Astrocyte (in vitro differentiated cells and primary cell): Measurements from ENCODE around the gene SLC36A2. TPM values are rescaled to one million over a fixed set of nuclear protein-coding genes. Genes with fewer than 3 reads are reported as not detected.

Source experiments
- DNase-seq: peaks from one replicate; pipeline ENCODE4 v3.0.0-alpha.2; 2010; ENCODE audit warnings: low read depth
- FAIRE-seq: peaks from 2 replicates; lab custom pipeline; 2011; peaks lifted over from hg19 to GRCh38; lab: Jason Lieb, UNC
- H2AFZ ChIP-seq: 2 replicates; pipeline ENCODE4 v1.6.0; 2012; ENCODE audit warnings: low read depth, low read length, inconsistent platforms
- H3K27ac ChIP-seq: 2 replicates; pipeline ENCODE4 v1.5.1; 2011; ENCODE audit warnings: low read depth, low read length, inconsistent platforms
- H3K27me3 ChIP-seq: 2 replicates; pipeline ENCODE4 v1.6.0; 2011; ENCODE audit warnings: low read length, inconsistent platforms; ENCODE audit not compliant: insufficient read depth
- H3K36me3 ChIP-seq: 2 replicates; pipeline ENCODE4 v1.5.1; 2011; ENCODE audit warnings: low read length, inconsistent platforms; ENCODE audit not compliant: insufficient read depth
- H3K4me1 ChIP-seq: 2 replicates; pipeline ENCODE4 v1.5.1; 2011; ENCODE audit warnings: low read length, inconsistent platforms; ENCODE audit not compliant: insufficient read depth
- H3K4me2 ChIP-seq: 2 replicates; pipeline ENCODE4 v1.6.0; 2012; ENCODE audit warnings: low read length, inconsistent platforms
- H3K4me3 ChIP-seq: 2 replicates; pipeline ENCODE4 v1.5.1; 2011; ENCODE audit warnings: low read depth, mild to moderate bottlenecking, low read length, inconsistent platforms; ENCODE audit not compliant: insufficient read depth
- H3K79me2 ChIP-seq: 2 replicates; pipeline ENCODE4 v1.6.0; 2012; ENCODE audit warnings: mild to moderate bottlenecking, low read length, inconsistent platforms; ENCODE audit not compliant: insufficient read depth
- H3K9ac ChIP-seq: 2 replicates; pipeline ENCODE4 v1.6.0; 2012; ENCODE audit warnings: mild to moderate bottlenecking, low read length, inconsistent platforms
- H3K9me3 ChIP-seq: 2 replicates; pipeline ENCODE4 v1.5.1; 2012; ENCODE audit warnings: low read depth, mild to moderate bottlenecking, low read length, inconsistent platforms; ENCODE audit not compliant: insufficient read depth
- H4K20me1 ChIP-seq: 2 replicates; pipeline ENCODE4 v1.6.0; 2012; ENCODE audit warnings: low read length, inconsistent platforms; ENCODE audit not compliant: insufficient read depth
- H3K27ac Mint-ChIP-seq: one replicate; pipeline ENCODE4 v1.8.0; 2021; ENCODE audit warnings: mild to moderate bottlenecking, mixed read lengths; ENCODE audit not compliant: unreplicated experiment
- H3K27me3 Mint-ChIP-seq: one replicate; pipeline ENCODE4 v1.8.0; 2021; ENCODE audit warnings: low read depth, mixed read lengths; ENCODE audit not compliant: unreplicated experiment
- H3K36me3 Mint-ChIP-seq: one replicate; pipeline ENCODE4 v1.8.0; 2021; ENCODE audit warnings: low read depth, mixed read lengths; ENCODE audit not compliant: unreplicated experiment
- H3K4me1 Mint-ChIP-seq: one replicate; pipeline ENCODE4 v1.8.0; 2021; ENCODE audit warnings: low read depth, mixed read lengths; ENCODE audit not compliant: unreplicated experiment
- H3K4me3 Mint-ChIP-seq: one replicate; pipeline ENCODE4 v1.8.0; 2021; ENCODE audit warnings: mild to moderate bottlenecking, moderate library complexity, mixed read lengths; ENCODE audit not compliant: unreplicated experiment
- H3K9me3 Mint-ChIP-seq: one replicate; pipeline ENCODE4 v1.8.0; 2021; ENCODE audit warnings: mild to moderate bottlenecking, mixed read lengths; ENCODE audit not compliant: unreplicated experiment
- EZH2 ChIP-seq: IDR thresholded peaks from 2 replicates; pipeline ENCODE4 v1.6.1; 2012; ENCODE audit warnings: mild to moderate bottlenecking, low read length, inconsistent platforms; ENCODE audit not compliant: insufficient read depth
- total RNA-seq: library from RNA; stranded (reverse); gene quantifications from 2 replicates; pipeline ENCODE4 v1.2.1, GENCODE V29; 2021
- TF ChIP-seq, protein P1 (sequence below): IDR thresholded peaks from 2 replicates; pipeline ENCODE4 v1.5.1; 2011; ENCODE audit warnings: low read depth, mild to moderate bottlenecking, inconsistent platforms, low read length, moderate library complexity; ENCODE audit not compliant: insufficient read depth

Gene SLC36A2
- total RNA-seq, 1 donor from 2014 or later = not detected

DNA sequence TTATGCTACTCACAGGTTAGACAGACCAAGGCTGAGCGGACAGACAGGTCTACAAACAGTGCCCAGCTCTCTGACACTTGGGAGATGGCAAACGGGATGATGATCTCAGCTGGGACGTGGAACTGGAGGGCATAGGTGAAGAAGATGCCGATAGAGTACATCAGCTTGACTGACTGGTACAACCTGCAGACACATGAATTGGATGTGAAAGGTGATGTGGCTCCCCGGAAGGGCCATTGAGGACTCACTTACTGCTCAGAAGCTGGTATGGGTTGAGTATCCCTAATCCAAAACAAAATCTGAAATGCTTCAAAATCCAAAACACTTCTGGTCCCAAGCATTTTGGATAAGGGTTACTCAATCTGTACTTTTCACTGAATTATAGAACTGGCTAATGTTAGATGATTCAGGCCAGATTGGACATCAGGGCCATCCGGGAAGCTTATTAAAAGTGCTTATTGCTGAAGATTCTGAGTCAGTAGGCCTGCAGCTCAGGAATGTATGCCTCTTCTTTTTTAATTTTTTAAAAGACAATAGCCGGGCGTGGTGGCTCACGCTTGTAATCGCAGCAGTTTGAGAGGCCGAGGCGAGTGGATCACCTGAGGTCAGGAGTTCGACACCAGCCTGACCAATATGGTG is 66.2 kb downstream of the SLC36A2 start:
- H3K4me3 Mint-ChIP-seq = no peak overlapping the region
- Histone ChIP-seq H2AFZ (no peak overlapping the region), H4K20me1 (no peaks in the 10 kb centered on the region), H3K9me3 (no peaks in the 10 kb centered on the region), H3K9ac (no peak overlapping the region), H3K79me2 (no peaks in the 10 kb centered on the region), H3K36me3 (no peaks in the 10 kb centered on the region), H3K27me3 (peaks cover 3% of the 10 kb centered on the region), H3K4me3 (no peak overlapping the region), H3K4me1 (no peaks in the 10 kb centered on the region), H3K27ac (no peak overlapping the region), H3K4me2 (no peak overlapping the region)
- no peaks in the 10 kb centered on the region for H3K36me3 Mint-ChIP-seq
- H3K27ac Mint-ChIP-seq = no peak overlapping the region
- H3K9me3 Mint-ChIP-seq = no peaks in the 10 kb centered on the region
- FAIRE-seq (no peak), DNase-seq (no peak)
- H3K27me3 Mint-ChIP-seq = peaks cover 12% of the 10 kb centered on the region
- no peaks in the 10 kb centered on the region for H3K4me1 Mint-ChIP-seq
- TF ChIP-seq, protein P1, sequence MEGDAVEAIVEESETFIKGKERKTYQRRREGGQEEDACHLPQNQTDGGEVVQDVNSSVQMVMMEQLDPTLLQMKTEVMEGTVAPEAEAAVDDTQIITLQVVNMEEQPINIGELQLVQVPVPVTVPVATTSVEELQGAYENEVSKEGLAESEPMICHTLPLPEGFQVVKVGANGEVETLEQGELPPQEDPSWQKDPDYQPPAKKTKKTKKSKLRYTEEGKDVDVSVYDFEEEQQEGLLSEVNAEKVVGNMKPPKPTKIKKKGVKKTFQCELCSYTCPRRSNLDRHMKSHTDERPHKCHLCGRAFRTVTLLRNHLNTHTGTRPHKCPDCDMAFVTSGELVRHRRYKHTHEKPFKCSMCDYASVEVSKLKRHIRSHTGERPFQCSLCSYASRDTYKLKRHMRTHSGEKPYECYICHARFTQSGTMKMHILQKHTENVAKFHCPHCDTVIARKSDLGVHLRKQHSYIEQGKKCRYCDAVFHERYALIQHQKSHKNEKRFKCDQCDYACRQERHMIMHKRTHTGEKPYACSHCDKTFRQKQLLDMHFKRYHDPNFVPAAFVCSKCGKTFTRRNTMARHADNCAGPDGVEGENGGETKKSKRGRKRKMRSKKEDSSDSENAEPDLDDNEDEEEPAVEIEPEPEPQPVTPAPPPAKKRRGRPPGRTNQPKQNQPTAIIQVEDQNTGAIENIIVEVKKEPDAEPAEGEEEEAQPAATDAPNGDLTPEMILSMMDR = no peak
- TF ChIP-seq EZH2 = no peak

DNA sequence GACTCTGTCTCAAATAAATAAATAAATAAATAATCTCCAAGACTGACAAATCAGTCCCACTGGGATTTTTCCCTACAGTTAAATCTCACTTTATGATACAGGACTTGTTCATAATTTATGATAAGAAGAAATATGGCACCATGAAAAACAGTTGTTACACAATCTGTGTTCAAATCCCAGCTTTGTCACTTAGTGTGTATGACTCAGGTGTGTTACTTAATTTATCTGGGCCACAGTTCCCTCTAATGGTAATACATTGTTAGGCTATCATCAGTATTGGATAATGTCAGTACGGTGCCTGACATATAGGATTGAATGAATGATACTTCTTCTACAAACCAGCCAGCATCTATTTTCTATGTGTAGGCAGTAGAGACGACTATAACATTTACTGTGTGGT is 66.9 kb downstream of the SLC36A2 start:
- no peak overlapping the region for H3K4me2 ChIP-seq
- FAIRE-seq (no peak), DNase-seq (no peak)
- H3K4me3 ChIP-seq = no peak overlapping the region
- peaks cover 3% of the 10 kb centered on the region for H3K27me3 ChIP-seq
- H3K27me3 Mint-ChIP-seq = peaks cover 12% of the 10 kb centered on the region
- no peaks in the 10 kb centered on the region for H3K4me1 Mint-ChIP-seq
- H2AFZ ChIP-seq = no peak overlapping the region
- H3K36me3 Mint-ChIP-seq = no peaks in the 10 kb centered on the region
- H3K4me1 ChIP-seq = no peaks in the 10 kb centered on the region
- H3K79me2 ChIP-seq = no peaks in the 10 kb centered on the region
- H3K9ac ChIP-seq = no peak overlapping the region
- no peaks in the 10 kb centered on the region for H3K9me3 Mint-ChIP-seq
- TF ChIP-seq, protein P1 = no peak
- TF ChIP-seq EZH2 = no peak
- no peak overlapping the region for H3K4me3 Mint-ChIP-seq
- no peaks in the 10 kb centered on the region for H4K20me1 ChIP-seq
- H3K27ac Mint-ChIP-seq = no peak overlapping the region
- H3K9me3 ChIP-seq = no peaks in the 10 kb centered on the region
- no peaks in the 10 kb centered on the region for H3K36me3 ChIP-seq
- no peak overlapping the region for H3K27ac ChIP-seq

DNA sequence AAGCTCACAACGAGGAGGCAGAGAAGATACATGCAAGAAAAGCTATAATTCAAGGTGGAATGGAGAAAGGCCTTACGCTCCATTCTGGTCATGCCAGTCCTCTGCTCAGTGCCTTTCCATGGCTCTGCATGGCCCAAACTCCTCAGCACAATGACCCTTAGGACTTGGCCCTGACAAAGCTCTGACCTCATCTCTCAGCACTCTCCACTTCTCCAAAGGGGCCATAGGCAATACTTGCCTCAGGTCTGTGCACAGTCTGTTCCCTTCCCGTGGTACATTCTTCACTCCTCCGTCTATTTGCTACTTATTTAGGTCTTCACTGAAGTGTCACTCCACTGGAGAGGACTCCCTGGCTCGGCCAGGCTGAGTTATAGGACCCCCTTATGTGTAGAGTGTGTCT is 68.5 kb downstream of the SLC36A2 start:
- Histone ChIP-seq H3K4me1 (no peaks in the 10 kb centered on the region), H3K9ac (no peak overlapping the region), H3K27ac (no peak overlapping the region), H3K27me3 (peaks cover 3% of the 10 kb centered on the region), H3K4me3 (no peak overlapping the region), H3K79me2 (no peaks in the 10 kb centered on the region), H3K36me3 (no peaks in the 10 kb centered on the region), H2AFZ (no peak overlapping the region), H4K20me1 (no peaks in the 10 kb centered on the region), H3K9me3 (no peaks in the 10 kb centered on the region), H3K4me2 (no peak overlapping the region)
- no peak overlapping the region for H3K27ac Mint-ChIP-seq
- H3K27me3 Mint-ChIP-seq = peaks cover 10% of the 10 kb centered on the region
- no peaks in the 10 kb centered on the region for H3K9me3 Mint-ChIP-seq
- DNase-seq (no peak), FAIRE-seq (no peak)
- H3K4me1 Mint-ChIP-seq = no peaks in the 10 kb centered on the region
- TF ChIP-seq, protein P1 = no peak
- no peak for TF ChIP-seq EZH2
- no peak overlapping the region for H3K4me3 Mint-ChIP-seq
- no peaks in the 10 kb centered on the region for H3K36me3 Mint-ChIP-seq
